ENCODE measurements around the gene IFNGR1. TPM values are rescaled to one million over a fixed set of nuclear protein-coding genes. Genes with fewer than 3 reads are reported as not detected.
"Not testable (repeated sequence)": the region's sequence is repeated elsewhere in the genome, so short reads cannot be mapped to it uniquely, and the experiment has no call there.

IFNGR1 gene
- polyA plus RNA-seq, 1 experiment = 56.1 TPM

DNA sequence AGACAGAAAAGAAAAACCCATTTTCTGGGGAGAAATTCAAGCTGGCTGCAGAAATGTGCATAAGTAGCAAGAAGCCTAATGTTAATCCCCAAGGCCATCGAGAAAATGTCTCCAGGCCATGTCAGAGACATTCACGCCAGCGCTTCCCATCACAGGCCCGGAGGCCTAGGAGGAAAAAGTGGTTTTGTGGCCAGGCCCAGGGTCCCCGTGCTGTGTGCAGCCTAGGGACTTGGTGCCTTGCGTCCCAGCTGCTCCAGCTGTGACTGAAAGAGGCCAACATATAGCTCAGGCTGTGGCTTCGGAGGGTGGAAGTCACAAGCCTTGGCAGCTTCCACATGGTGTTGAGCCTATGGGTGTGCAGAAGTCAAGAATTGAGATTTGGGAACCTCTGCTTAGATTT lies 10.9 kb downstream of the IFNGR1 start:
- no peak for TF ChIP-seq CTCF (IDR thresholded peaks at IDR 0.05; ENCODE audit: insufficient read depth, low read depth, low read length)
- ChIA-PET POLR2A (no interaction called here), CTCF (interaction anchor here (1.1 kb wide), 1 partner anchor 10 kb away, joined by 3 read pairs; no protein-coding TSS in a partner anchor)

GRCh38 chr6:137207457-137207856 lies 11.7 kb downstream of the IFNGR1 start:
- H3K36me3 ChIP-seq (ENCODE audit: control insufficient read depth, insufficient read depth, low read length); CTCF ChIA-PET: not testable (repeated sequence)

More for the DNA sequence above, 10.9 kb downstream of the IFNGR1 start:
- H3K4me3 ChIP-seq (ENCODE audit: low read depth, low read length) = no peak overlapping the region
- peaks cover 2% of the 10 kb centered on the region; the same call in 1 of the 2 replicates for H3K36me3 ChIP-seq (ENCODE audit: control insufficient read depth, insufficient read depth, low read length)
- H3K27me3 ChIP-seq (ENCODE audit: control insufficient read depth, insufficient read depth, low read length) = no peaks in the 10 kb centered on the region
- DNase-seq (ENCODE audit: low read depth) = no peak

DNA sequence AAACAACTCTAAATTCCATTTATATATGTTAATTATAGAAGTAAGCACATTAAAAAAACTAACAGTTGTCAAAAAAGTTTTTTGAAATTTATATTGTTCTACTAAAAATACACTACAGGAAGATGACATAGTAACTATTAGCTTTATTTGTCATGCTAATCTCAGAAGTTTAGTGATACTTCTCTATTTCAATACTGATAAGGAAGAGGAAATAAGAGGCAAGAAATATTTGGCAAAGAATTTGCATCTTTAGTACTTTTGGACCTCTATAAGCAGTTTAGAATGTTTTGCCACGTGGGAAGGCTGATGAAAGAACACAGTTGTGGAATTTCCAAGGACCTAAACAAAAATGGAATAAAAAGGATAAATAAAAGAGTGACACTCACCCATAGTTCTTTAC lies 12.6 kb downstream of the IFNGR1 start:
- POLR2A ChIA-PET = no interaction called here
- peaks cover 2% of the 10 kb centered on the region; the same call in 1 of the 2 replicates for H3K36me3 ChIP-seq (ENCODE audit: control insufficient read depth, insufficient read depth, low read length)
- DNase-seq (ENCODE audit: low read depth) = no peak
- no peak for TF ChIP-seq CTCF (IDR thresholded peaks at IDR 0.05; ENCODE audit: insufficient read depth, low read depth, low read length)
- no peak overlapping the region for H3K4me3 ChIP-seq (ENCODE audit: low read depth, low read length)
- CTCF ChIA-PET = interaction anchor here (0.8 kb wide), 1 partner anchor 33 kb away, joined by 4 read pairs; no protein-coding TSS in a partner anchor
- no peaks in the 10 kb centered on the region for H3K27me3 ChIP-seq (ENCODE audit: control insufficient read depth, insufficient read depth, low read length)

More at GRCh38 chr6:137207457-137207856, 11.7 kb downstream of the IFNGR1 start:
- DNase-seq (ENCODE audit: low read depth); H3K27me3 ChIP-seq (ENCODE audit: control insufficient read depth, insufficient read depth, low read length); POLR2A ChIA-PET; H3K4me3 ChIP-seq (ENCODE audit: low read depth, low read length): not testable (repeated sequence)

DNA sequence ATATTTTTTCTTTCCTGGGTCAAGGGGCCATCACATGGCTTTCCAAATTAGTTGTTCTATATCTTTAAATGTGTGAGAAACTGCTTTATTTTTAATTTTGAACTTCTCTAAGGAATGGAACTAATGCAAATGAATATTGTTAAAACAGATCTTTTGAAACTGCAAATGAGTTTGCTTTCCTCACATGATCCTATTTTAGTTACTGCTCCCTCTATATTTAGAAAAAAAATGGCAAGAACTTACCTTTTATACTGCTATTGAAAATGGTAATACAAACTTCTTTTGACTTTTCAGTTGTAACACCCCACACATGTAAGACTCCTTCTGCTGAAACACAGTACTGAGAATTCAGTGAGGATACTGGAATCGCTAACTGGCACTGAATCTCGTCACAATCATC lies 15.9 kb downstream of the IFNGR1 start:
- no peak for TF ChIP-seq CTCF (IDR thresholded peaks at IDR 0.05; ENCODE audit: insufficient read depth, low read depth, low read length)
- no peak for DNase-seq (ENCODE audit: low read depth)
- H3K4me3 ChIP-seq (ENCODE audit: low read depth, low read length) = no peak overlapping the region
- no peaks in the 10 kb centered on the region for H3K27me3 ChIP-seq (ENCODE audit: control insufficient read depth, insufficient read depth, low read length)
- H3K36me3 ChIP-seq (ENCODE audit: control insufficient read depth, insufficient read depth, low read length) = peaks cover 2% of the 10 kb centered on the region; the same call in 1 of the 2 replicates
- CTCF ChIA-PET = no interaction called here
- POLR2A ChIA-PET = no interaction called here

DNA sequence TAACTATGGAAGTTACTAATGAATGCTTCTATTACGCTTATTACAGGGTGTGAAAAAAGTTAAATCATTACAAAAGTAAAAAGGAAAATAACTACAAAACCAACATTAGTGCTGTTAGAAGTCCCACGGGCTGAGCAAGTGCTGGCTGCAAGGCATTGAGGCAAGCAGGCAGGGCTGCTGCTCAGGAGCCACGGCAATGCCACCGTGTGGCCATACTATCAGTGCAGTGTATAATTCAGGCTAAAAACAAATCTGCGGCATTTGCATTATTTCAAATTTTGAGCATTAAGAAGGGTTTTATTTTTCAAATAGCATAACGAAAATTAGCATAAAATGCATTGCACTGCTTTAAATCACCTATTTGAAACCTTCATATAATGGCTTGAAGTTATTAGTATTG lies 17.1 kb downstream of the IFNGR1 start:
- ChIA-PET CTCF (no interaction called here), POLR2A (no interaction called here)
- no peaks in the 10 kb centered on the region for H3K27me3 ChIP-seq (ENCODE audit: control insufficient read depth, insufficient read depth, low read length)
- no peak for TF ChIP-seq CTCF (IDR thresholded peaks at IDR 0.05; ENCODE audit: insufficient read depth, low read depth, low read length)
- no peak overlapping the region for H3K4me3 ChIP-seq (ENCODE audit: low read depth, low read length)
- peaks cover 3% of the 10 kb centered on the region; the same call in 1 of the 2 replicates for H3K36me3 ChIP-seq (ENCODE audit: control insufficient read depth, insufficient read depth, low read length)
- DNase-seq (ENCODE audit: low read depth) = no peak

DNA sequence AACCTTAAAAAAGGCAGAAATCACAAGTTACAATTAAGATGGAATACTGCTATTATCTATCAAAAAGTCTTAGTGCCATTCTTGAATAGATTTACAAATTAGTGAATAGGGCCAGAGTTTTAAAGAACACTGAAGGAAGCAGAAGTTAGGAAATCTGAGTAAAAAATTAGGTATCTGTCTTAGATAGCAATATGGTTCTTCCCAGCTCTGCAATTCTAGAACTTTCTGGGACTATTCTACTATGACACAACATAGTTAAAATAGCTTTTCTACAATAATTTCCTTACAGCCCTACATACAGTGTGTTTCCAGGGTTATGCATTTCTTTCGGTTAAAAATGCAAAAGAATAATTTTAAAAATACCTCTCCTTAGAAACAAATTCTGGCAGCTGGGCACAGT lies 18.2 kb downstream of the IFNGR1 start:
- Histone ChIP-seq H3K4me3 (ENCODE audit: low read depth, low read length) (no peak overlapping the region), H3K36me3 (ENCODE audit: control insufficient read depth, insufficient read depth, low read length) (peaks cover 3% of the 10 kb centered on the region; the same call in 1 of the 2 replicates), H3K27me3 (ENCODE audit: control insufficient read depth, insufficient read depth, low read length) (no peaks in the 10 kb centered on the region)
- no peak for TF ChIP-seq CTCF (IDR thresholded peaks at IDR 0.05; ENCODE audit: insufficient read depth, low read depth, low read length)
- POLR2A ChIA-PET = no interaction called here
- DNase-seq (ENCODE audit: low read depth) = no peak
- CTCF ChIA-PET = no interaction called here

Data from BJ (cell line).